ENCODE results near the gene CSDE1.
A peak's percentile ranks its signal among the peaks of the same experiment; 100 is the strongest.

The CSDE1 gene

DNA sequence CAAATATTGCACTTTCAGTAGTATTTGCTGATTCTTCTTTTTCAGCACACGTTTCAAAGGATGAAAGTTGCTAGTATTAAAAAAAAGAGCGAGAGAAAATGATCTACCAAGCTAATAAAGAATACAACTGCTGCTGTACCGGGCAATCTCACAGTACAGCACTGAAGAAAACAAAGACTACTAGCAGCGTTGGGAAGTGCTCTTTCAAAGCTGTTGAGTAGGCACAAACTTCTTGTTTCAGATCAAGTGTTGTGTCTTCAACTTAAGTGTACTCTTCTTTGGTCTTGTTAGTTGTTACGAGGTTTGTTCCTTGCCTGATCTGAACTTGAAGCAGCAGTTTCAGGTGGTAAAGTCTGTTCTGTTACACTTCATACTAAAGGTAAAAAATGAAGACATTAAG, 7.9 kb downstream of the CSDE1 start:
- no peak for DNase-seq (ENCODE audit: low read depth)

GRCh38 chr1:114746450-114747121, 11.2 kb downstream of the CSDE1 start:
- DNase-seq (ENCODE audit: low read depth) = no peak

- no peak for DNase-seq (ENCODE audit: low read depth)
Observed at GRCh38 chr1:114745291-114745690, 12.5 kb downstream of the CSDE1 start.

DNA sequence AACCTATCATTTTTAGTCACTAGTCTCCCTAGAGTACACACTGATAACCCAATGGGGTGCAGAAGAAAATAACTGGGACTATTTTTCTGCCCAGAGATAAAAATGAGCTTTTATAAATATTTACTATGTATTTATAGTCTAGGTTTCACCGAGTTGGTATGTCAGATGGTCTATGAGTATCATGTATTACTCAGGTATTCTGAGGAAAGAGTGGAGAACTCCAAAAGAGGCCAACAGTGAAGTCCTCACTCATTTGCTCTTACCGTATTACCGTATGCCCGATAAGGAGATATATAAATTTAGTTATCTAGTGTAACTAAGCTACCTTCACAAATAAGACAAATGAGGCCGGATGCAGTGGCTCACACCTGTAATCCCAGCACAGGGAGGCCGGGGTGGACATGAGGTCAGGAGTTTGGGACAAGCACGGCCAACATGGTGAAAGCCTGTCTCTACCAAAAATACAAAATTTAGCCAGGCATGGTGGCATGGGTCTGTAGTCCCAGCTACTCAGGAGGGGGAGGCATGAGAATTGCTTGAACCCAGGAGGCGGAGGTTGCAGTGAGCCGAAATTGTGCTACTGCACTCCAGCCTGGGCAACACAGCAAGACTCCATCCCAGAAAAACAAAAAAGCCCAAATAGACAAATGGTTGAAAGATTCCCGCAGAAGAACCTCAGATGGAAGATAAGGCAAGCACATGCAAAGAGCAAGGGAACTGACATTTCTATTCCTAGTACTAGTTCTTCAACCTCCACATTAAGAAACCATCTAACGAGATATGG, 15.6 kb downstream of the CSDE1 start:
- no peak for DNase-seq (ENCODE audit: low read depth)

- DNase-seq (ENCODE audit: low read depth) = no peak
Observed at GRCh38 chr1:114740331-114740730, 17.5 kb downstream of the CSDE1 start.

GRCh38 chr1:114737314-114737849, 20.4 kb downstream of the CSDE1 start:
- DNase-seq (ENCODE audit: low read depth) = no peak

GRCh38 chr1:114735479-114735878, 22.3 kb downstream of the CSDE1 start:
- DNase-seq (ENCODE audit: low read depth) = no peak

GRCh38 chr1:114729782-114730181, 28.0 kb downstream of the CSDE1 start:
- no peak for DNase-seq (ENCODE audit: low read depth)

- no peak for DNase-seq (ENCODE audit: low read depth)
Observed at GRCh38 chr1:114728553-114728952, 29.2 kb downstream of the CSDE1 start.

DNA sequence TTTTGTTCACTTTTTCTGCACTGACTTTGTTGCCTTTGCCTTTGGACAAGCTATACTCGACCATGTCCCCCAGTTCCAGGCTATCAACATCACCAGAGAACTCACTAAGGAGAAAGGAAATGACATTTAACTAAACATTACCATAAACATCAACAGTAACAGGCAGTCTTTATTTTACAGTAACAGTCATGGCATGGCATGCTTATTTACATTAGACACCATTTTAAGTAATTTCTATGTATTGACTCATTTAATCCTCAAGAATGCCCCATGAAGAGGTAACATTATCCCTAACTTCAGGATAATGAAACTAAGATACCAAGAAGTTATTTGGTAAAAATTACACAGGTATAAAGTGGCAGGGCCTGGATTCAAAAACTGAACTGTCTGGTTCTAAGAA, 32.6 kb downstream of the CSDE1 start:
- no peak for DNase-seq (ENCODE audit: low read depth)

DNA sequence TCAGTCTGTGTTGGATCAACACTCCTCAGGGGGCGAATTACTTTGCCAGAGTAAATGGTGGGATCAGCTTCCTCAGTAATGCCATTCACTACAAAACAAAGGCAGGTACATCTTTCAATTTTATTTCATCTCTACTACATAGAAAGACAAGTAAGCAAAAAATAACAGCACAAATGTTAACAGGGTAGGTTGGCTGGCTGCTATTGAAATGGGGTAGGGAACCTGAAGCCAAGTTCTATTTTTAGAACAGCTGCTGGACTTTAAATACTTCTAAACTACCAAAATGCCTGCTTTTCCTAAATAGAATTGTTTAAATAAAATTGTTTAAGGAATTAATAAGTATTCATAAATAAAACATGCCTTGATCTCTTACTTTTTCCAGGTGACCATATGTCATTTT, 33.9 kb downstream of the CSDE1 start:
- no peak for DNase-seq (ENCODE audit: low read depth)

DNA sequence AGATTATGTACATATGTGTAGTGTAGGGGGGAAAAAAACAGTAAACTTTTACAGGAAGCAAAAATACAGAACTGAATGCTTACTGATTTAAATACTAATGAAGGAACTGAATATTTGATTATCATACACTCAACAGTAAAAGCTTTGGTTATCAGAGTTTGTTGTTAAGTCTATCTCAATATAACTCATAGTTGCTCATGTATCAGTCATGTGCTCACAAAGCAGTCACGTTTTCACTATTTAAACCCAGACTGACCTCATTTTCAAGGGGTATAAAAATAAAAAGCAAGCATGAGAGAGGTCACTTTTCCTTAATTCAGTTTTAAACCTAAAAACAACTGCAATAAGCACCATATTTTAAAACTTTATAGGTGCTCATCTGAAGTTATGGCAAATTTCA, 34.3 kb downstream of the CSDE1 start:
- DNase-seq (ENCODE audit: low read depth) = no peak

DNA sequence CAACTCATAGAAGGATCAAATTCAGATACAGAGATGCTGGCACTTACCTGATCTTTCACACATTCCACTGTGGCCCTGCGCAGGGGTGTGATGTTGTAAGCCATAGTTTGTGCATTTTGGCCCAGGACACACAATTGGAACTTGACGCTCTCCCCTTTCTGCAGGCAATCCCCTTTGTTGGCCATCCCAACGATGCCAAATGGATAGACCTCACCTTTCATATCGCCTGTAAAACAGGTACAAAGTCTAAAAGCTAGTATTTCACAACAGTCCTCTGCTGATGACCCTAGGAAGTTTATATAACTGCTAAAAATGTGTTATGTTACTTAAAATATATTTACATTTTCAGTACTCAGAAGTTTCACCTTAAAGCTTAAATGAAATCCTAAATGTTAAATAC, 37.3 kb downstream of the CSDE1 start:
- no peak for DNase-seq (ENCODE audit: low read depth)

- DNase-seq (ENCODE audit: low read depth) = no peak
Observed at GRCh38 chr1:114719424-114719787, 38.4 kb downstream of the CSDE1 start.

DNA sequence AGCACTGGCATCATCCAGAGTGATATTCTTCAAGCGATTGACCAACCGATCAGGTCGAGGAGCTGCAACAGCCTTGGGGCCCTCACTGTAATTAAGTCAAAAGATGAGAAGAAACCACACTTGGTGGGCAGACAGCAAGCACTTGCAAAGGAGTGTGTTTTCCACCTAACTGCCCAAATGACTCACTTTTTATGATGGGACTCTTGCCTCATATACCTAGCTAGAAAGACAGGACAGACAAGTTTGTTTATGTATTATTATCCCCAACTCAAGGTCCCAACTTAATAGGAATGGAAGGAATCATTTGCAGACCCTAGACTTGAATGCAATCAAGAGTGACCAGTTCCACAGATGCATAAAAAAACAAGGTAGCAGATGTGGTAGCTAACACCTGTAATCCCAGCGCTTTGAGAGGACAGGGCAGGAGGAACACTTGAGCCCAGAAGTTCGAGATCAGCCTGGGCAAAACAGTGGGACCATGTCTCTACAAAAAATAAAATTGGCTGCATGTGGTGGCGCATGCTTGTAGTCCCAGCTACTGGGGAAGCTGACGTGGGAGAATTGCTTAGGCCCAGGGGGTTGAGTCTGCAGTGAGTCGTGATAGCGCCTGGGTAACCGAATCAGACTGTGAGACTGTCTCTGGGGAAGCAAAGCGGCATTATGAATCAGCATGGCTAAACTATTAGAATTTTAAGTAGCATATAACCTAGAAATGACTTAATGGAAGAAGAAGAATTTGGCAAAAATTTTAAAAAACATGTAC, 38.9 kb downstream of the CSDE1 start:
- DNase-seq (ENCODE audit: low read depth) = no peak

DNA sequence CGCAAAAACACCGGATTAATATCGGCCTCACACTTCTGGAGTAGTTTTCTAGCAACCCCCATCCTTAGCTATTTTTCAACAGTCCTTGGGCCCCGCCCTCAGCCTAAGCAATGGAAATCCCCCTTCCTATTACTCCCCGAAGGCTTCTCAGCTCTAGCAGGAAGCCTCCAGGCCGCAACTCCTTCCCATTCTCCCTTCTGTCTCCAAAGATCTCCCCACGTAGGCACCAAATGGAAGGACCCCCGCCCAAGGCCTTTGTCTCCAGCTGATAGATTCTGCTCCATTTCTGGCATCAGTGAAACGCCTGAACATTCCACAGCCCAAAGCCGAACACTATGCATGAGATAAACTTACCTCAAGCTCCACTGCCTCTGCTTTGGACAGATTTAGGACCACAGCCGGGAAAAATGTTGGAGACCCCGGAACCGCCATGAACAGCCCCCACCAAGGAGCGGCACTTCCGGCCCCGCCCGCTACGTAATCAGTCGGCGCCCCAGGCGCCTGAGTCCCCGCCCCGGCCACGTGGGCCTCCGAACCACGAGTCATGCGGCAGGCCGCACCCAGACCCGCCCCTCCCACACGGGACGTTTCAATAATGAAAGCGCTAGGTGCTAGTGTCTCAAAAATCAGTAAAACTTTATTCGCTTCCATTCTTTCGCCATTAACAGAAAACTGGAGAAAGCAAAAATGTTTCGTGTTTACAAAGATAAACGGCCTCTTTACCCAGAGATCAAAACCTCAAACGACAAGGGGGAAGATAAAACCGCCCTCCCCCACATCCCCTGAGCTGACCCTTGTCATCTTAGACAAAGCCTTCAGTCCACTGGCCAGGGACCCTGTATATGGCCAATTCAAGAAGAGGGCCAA, 41.2 kb downstream of the CSDE1 start, which contains the start of gene NRAS:
NRAS (minus strand) TSS at position 468 of the 867 bp plus-strand sequence. CDS start 611 bp downstream, outside the sequence.
- DNase-seq (ENCODE audit: low read depth) = peak; percentile 95

GRCh38 chr1:114715952-114716303, 41.9 kb downstream of the CSDE1 start:
- DNase-seq (ENCODE audit: low read depth) = no peak

- no peak for DNase-seq (ENCODE audit: low read depth)
Observed at GRCh38 chr1:114712977-114713376, 44.8 kb downstream of the CSDE1 start.

GRCh38 chr1:114710360-114710759, 47.4 kb downstream of the CSDE1 start:
- no peak for DNase-seq (ENCODE audit: low read depth)

DNA sequence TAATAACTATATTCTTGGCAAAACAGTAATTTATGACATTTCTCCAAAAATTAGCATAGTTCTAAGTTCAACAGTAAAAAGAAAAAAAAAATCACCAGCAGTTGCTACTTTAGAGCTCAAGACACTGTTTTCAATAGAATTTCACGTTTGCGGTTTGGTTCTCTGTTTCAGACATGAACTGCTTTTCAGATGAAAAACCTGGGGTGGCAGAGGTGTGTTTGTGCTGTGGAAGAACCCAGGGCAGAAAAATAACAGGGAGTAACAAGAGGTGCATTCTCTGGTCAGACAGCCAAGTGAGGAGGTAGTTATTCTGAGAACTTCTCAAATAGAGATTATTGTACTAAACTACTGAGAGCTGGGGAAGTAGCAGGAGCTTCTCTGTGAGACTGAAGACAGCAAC, 50.2 kb downstream of the CSDE1 start:
- no peak for DNase-seq (ENCODE audit: low read depth)

DNA sequence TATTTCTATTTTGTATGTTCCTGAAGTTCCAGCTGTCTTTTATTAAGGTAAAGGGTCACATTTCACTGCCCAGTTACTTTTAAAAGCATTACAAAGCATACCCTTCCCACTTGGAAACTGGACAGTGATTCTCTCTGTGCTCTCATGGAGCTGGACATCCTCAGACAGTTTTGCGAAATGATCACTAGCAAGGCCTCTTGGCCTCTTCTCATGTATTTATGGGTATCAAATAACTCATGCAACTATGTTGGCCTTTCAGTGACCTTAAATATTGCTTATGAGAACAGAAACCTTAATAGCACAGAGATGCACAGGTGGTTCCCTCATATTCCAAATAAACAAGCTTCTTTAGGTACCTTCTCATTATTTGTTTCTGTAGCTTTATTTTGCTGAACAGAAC, 54.5 kb downstream of the CSDE1 start:
- no peak for DNase-seq (ENCODE audit: low read depth)

GRCh38 chr1:114702737-114703136, 55.0 kb downstream of the CSDE1 start:
- DNase-seq (ENCODE audit: low read depth) = no peak
